ENCODE data around the gene KLHL25.

GRCh38 chr15:85748176-85748575 is 46.5 kb downstream of the KLHL25 start:
- TF ChIP-seq, protein P1, sequence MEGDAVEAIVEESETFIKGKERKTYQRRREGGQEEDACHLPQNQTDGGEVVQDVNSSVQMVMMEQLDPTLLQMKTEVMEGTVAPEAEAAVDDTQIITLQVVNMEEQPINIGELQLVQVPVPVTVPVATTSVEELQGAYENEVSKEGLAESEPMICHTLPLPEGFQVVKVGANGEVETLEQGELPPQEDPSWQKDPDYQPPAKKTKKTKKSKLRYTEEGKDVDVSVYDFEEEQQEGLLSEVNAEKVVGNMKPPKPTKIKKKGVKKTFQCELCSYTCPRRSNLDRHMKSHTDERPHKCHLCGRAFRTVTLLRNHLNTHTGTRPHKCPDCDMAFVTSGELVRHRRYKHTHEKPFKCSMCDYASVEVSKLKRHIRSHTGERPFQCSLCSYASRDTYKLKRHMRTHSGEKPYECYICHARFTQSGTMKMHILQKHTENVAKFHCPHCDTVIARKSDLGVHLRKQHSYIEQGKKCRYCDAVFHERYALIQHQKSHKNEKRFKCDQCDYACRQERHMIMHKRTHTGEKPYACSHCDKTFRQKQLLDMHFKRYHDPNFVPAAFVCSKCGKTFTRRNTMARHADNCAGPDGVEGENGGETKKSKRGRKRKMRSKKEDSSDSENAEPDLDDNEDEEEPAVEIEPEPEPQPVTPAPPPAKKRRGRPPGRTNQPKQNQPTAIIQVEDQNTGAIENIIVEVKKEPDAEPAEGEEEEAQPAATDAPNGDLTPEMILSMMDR (IDR thresholded peaks at IDR 0.05): no peak
- TF ChIP-seq POLR2A (IDR thresholded peaks at IDR 0.05) (no peak), POLR2AphosphoS5 (IDR thresholded peaks at IDR 0.05) (no peak), EP300 (IDR thresholded peaks at IDR 0.05) (no peak)

All from sigmoid colon (tissue), 4 donors.